Measurements from ENCODE around the gene CCT3. TPM values are rescaled to one million over a fixed set of nuclear protein-coding genes. Genes with fewer than 3 reads are reported as not detected.
A peak's percentile ranks its signal among the peaks of the same experiment; 100 is the strongest.

The CCT3 gene
- total and polyA plus RNA-seq, 2 experiments from 2014 or later, result 405 to 618 TPM

DNA sequence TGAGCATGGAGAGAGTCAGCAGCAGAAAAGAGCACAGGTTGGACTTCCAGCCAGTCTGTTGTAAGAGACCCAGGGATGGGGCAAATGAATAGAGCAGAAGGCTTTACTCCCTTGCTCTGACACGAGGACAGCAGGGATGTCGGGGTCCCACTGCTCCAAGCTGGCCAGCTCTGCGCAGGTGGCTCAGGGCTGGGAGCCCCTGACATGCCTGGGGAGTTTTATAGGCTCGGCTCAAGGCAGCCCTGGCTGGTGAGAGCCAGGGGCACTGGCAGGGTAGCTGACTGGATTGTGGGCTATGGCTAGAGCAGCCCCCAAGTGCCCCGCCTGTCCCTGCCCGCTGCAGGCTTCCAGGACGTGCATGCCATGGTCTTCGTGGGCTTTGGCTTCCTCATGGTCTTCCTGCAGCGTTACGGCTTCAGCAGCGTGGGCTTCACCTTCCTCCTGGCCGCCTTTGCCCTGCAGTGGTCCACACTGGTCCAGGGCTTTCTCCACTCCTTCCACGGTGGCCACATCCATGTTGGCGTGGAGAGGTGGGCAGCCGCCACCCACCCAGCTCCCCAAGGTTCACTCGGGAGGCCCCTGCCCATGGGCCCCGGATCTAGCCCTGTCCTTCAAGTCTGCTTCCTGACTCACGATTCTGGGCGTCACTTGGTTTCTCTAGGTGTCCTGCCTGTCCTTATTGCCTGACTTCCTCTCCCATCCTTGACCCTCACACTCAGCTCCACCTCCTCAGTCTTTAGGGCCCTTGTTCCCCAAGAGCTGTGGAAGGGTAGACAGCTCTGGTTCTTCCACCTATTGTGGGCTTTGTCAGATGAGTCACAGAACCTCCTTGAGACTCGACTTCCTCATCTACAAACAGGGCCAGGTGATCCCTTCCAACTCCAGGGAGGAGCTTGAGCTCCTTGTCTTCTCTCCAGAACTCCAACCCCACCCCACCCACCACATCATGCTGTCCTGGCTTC, 39.1 kb upstream of the CCT3 start (continued):
- TF ChIP-seq, protein P1, sequence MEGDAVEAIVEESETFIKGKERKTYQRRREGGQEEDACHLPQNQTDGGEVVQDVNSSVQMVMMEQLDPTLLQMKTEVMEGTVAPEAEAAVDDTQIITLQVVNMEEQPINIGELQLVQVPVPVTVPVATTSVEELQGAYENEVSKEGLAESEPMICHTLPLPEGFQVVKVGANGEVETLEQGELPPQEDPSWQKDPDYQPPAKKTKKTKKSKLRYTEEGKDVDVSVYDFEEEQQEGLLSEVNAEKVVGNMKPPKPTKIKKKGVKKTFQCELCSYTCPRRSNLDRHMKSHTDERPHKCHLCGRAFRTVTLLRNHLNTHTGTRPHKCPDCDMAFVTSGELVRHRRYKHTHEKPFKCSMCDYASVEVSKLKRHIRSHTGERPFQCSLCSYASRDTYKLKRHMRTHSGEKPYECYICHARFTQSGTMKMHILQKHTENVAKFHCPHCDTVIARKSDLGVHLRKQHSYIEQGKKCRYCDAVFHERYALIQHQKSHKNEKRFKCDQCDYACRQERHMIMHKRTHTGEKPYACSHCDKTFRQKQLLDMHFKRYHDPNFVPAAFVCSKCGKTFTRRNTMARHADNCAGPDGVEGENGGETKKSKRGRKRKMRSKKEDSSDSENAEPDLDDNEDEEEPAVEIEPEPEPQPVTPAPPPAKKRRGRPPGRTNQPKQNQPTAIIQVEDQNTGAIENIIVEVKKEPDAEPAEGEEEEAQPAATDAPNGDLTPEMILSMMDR (conservative IDR thresholded peaks at IDR 0.05; ENCODE audit: low read depth in 2 of 2), result no peak
- TF ChIP-seq EZH2phosphoT487 (IDR thresholded peaks at IDR 0.05; ENCODE audit: unreplicated experiment), result no peak
- TF ChIP-seq EZH2 (IDR thresholded peaks at IDR 0.05; ENCODE audit: low read depth, unreplicated experiment), result no peak
- TF ChIP-seq ZNF114 (CRISPR knock-in tag; IDR thresholded peaks at IDR 0.05), result no peak
- TF ChIP-seq POLR2AphosphoS5 (IDR thresholded peaks at IDR 0.05; ENCODE audit: low read depth), result no peak
- TF ChIP-seq JUNB (IDR thresholded peaks at IDR 0.05; ENCODE audit: unreplicated experiment), result no peak
- no peak for TF ChIP-seq NANOG (IDR thresholded peaks at IDR 0.05; ENCODE audit: borderline replicate concordance)
- TF ChIP-seq, protein P2, sequence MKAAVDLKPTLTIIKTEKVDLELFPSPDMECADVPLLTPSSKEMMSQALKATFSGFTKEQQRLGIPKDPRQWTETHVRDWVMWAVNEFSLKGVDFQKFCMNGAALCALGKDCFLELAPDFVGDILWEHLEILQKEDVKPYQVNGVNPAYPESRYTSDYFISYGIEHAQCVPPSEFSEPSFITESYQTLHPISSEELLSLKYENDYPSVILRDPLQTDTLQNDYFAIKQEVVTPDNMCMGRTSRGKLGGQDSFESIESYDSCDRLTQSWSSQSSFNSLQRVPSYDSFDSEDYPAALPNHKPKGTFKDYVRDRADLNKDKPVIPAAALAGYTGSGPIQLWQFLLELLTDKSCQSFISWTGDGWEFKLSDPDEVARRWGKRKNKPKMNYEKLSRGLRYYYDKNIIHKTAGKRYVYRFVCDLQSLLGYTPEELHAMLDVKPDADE (IDR thresholded peaks at IDR 0.05), result no peak
- TF ChIP-seq, protein P3, sequence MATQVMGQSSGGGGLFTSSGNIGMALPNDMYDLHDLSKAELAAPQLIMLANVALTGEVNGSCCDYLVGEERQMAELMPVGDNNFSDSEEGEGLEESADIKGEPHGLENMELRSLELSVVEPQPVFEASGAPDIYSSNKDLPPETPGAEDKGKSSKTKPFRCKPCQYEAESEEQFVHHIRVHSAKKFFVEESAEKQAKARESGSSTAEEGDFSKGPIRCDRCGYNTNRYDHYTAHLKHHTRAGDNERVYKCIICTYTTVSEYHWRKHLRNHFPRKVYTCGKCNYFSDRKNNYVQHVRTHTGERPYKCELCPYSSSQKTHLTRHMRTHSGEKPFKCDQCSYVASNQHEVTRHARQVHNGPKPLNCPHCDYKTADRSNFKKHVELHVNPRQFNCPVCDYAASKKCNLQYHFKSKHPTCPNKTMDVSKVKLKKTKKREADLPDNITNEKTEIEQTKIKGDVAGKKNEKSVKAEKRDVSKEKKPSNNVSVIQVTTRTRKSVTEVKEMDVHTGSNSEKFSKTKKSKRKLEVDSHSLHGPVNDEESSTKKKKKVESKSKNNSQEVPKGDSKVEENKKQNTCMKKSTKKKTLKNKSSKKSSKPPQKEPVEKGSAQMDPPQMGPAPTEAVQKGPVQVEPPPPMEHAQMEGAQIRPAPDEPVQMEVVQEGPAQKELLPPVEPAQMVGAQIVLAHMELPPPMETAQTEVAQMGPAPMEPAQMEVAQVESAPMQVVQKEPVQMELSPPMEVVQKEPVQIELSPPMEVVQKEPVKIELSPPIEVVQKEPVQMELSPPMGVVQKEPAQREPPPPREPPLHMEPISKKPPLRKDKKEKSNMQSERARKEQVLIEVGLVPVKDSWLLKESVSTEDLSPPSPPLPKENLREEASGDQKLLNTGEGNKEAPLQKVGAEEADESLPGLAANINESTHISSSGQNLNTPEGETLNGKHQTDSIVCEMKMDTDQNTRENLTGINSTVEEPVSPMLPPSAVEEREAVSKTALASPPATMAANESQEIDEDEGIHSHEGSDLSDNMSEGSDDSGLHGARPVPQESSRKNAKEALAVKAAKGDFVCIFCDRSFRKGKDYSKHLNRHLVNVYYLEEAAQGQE (IDR thresholded peaks at IDR 0.05; ENCODE audit: unreplicated experiment), result no peak

DNA sequence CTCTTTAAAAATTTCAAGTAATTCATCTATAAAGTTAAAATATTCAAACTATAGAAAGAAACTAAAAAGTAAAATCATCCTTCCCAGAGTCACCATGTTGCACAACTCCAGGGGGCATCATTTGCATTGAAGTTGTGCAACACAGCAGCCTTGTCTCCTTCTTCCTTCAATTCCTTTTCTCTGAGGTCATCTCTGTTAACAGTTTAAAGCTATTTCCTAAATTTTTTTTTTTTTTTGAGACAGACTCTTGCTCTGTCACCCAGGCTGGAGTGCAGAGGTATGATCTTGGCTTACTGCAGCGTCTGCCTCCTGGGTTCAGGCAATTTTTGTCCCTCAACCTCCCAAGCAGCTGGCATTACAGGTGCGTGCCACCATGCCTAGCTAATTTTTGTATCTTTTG, 38.1 kb upstream of the CCT3 start:
- DNase-seq (ENCODE audit: low spot score), result peak; percentile 26
- no peak for ATAC-seq
- Histone ChIP-seq H3K9me2 (ENCODE audit: insufficient read depth) (no peaks in the 10 kb centered on the region), H3K4me1 (ENCODE audit: insufficient read depth) (0 out of 2 replicates have a peak, but pooled peaks cover 3% of the 10 kb centered on the region), H3K4me2 (no peak overlapping the region), H3K27ac (ENCODE audit: low read depth) (no peak overlapping the region), H3K27me3 (ENCODE audit: insufficient read depth) (no peaks in the 10 kb centered on the region; the same call in 1 of the 2 replicates), H3K36me3 (ENCODE audit: insufficient read depth) (no peaks in the 10 kb centered on the region), H3K4me3 (no peak overlapping the region), H2AFZ (no peak overlapping the region), H4K20me1 (replicated peaks; ENCODE audit: insufficient read depth) (no peaks in the 10 kb centered on the region), H3F3A (replicated peaks; ENCODE audit: low read depth) (no peaks in the 10 kb centered on the region), H3K79me2 (replicated peaks; ENCODE audit: insufficient read depth) (no peaks in the 10 kb centered on the region)
- Mint-ChIP-seq H3K27ac (no peak overlapping the region), H3K4me3 (no peak overlapping the region), H3K4me1 (peaks cover 9% of the 10 kb centered on the region; the same call in 2 of the 3 replicates), H3K36me3 (ENCODE audit: low read depth) (no peaks in the 10 kb centered on the region), H3K9me3 (no peaks in the 10 kb centered on the region), H3K27me3 (ENCODE audit: insufficient read depth, low read depth, poor library complexity) (peaks cover 6% of the 10 kb centered on the region)
- TF ChIP-seq, protein P3 (IDR thresholded peaks at IDR 0.05; ENCODE audit: unreplicated experiment), result no peak
- TF ChIP-seq ZNF331 (CRISPR knock-in tag; IDR thresholded peaks at IDR 0.05; ENCODE audit: low read depth) (no peak), ZNF114 (CRISPR knock-in tag; IDR thresholded peaks at IDR 0.05) (no peak), EZH2phosphoT487 (IDR thresholded peaks at IDR 0.05; ENCODE audit: unreplicated experiment) (no peak), CREB1 (CRISPR knock-in tag; IDR thresholded peaks at IDR 0.05; ENCODE audit: low read depth) (no peak), POLR2AphosphoS5 (IDR thresholded peaks at IDR 0.05; ENCODE audit: low read depth) (no peak)
- TF ChIP-seq, protein P2 (IDR thresholded peaks at IDR 0.05), result no peak

All from GM23338 (cell line).